Ectodermal cell (in vitro differentiated cells): Measurements from ENCODE around the gene UBA5.

ENCODE experiments used
- H3K27ac ChIP-seq: 2 replicates; pipeline ENCODE4 v1.7.0; 2013; ENCODE audit warnings: mild to moderate bottlenecking, low read depth, low read length; ENCODE audit not compliant: insufficient read depth, poor library complexity, severe bottlenecking
- H3K27me3 ChIP-seq: 2 replicates; pipeline ENCODE4 v1.7.0; 2013; ENCODE audit warnings: mild to moderate bottlenecking, low read length; ENCODE audit not compliant: insufficient read depth, control insufficient read depth, poor library complexity, severe bottlenecking
- H3K36me3 ChIP-seq: one replicate; pipeline ENCODE4 v1.7.0; 2013; ENCODE audit warnings: low read length; ENCODE audit not compliant: control insufficient read depth, insufficient read depth
- H3K4me1 ChIP-seq: one replicate; pipeline ENCODE4 v1.7.0; 2013; ENCODE audit warnings: low read length; ENCODE audit not compliant: control insufficient read depth, insufficient read depth
- H3K4me3 ChIP-seq: 2 replicates; pipeline ENCODE4 v1.7.0; 2013; ENCODE audit warnings: low read depth, low read length, control low read depth; ENCODE audit not compliant: insufficient read depth
- H3K9me3 ChIP-seq: 2 replicates; pipeline ENCODE4 v1.7.0; 2013; ENCODE audit warnings: mild to moderate bottlenecking, low read length, moderate library complexity; ENCODE audit not compliant: control insufficient read depth
- WGBS, 2 experiments: methylation state at CpG; one replicate each; pipeline ENCODE4 v1.1.7; 2013; ENCODE audit warnings: missing lambda C conversion rate in 2 of 2; 5-methylcytosine and 5-hydroxymethylcytosine counted together

The UBA5 gene

DNA sequence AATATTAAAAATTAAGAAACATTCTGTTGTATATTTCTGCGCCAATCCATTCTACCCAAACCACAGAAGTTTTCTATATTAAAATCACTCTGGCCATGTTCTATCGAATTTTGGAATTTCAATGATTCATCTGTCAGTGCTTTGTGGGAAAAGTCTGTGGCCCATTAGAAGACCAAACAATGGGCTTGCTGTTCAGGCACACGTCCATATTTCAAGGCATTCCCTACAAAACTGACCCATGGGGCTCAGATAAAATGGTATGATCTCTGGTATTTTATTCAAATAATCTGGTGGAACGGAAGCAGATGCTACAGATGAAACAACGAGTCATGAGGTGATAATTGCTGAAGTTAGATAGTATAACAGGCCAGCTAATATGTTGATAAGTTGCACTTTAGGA lies 49.6 kb downstream of the UBA5 start:
- H3K36me3 ChIP-seq: peaks cover 5% of the 10 kb centered on the region
- WGBS, 2 experiments: 95 to 97% methylated on average over 5 of the region's 5 CpGs
- no peaks in the 10 kb centered on the region for H3K9me3 ChIP-seq
- no peak overlapping the region for H3K27ac ChIP-seq
- H3K4me3 ChIP-seq: no peak overlapping the region
- H3K27me3 ChIP-seq: no peaks in the 10 kb centered on the region
- H3K4me1 ChIP-seq: no peaks in the 10 kb centered on the region

GRCh38 chr3:132710311-132710710 lies 50.2 kb downstream of the UBA5 start:
- no peaks in the 10 kb centered on the region for H3K9me3 ChIP-seq
- no peak overlapping the region for H3K4me3 ChIP-seq
- WGBS, 2 experiments: 94% methylated on average over 6 of the region's 6 CpGs
- H3K4me1 ChIP-seq: no peaks in the 10 kb centered on the region
- H3K27me3 ChIP-seq: no peaks in the 10 kb centered on the region
- no peak overlapping the region for H3K27ac ChIP-seq
- H3K36me3 ChIP-seq: peaks cover 5% of the 10 kb centered on the region

DNA sequence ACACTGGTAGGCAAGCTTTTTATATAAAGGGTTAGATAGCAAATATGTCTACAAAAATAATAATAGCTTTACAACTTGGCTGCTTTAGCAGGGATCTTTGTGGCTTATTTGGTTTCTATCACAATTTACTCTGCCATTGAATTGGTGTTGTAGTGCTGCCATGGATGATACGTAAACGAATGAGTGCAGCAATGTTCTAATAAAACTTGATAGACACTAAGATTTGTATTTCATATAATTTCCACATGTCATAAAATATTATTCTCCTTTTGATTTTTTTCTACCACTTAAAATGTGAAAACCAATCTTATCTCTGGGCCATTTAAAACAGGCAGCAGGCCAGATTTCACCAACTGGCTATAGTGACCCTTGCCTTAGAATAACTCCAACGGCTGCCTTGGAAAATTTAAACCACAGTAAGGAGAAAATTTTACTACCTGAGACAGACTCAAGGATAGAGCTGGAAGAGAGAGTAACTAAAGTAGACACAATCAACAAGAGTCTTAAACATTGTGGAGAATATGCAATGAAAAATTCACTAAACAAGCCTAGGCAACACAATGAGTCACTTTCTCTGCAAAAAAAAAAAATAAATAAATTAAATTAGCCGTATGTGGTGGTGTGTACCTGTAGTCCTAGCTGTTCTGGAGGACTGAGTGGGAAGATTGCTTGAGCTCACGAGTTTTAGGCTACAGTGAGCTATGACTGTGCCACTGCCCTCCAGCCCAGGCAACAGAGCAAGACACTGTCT lies 54.0 kb downstream of the UBA5 start:
- Histone ChIP-seq H3K9me3 (no peaks in the 10 kb centered on the region), H3K27ac (no peak overlapping the region), H3K27me3 (no peaks in the 10 kb centered on the region), H3K4me3 (no peak overlapping the region), H3K36me3 (peaks cover 5% of the 10 kb centered on the region), H3K4me1 (no peaks in the 10 kb centered on the region)
- 91 to 97% methylated on average over 3 to 5 of the region's 5 CpGs for WGBS, 2 experiments

- Histone ChIP-seq H3K36me3 (no peaks in the 10 kb centered on the region), H3K4me3 (no peak overlapping the region), H3K4me1 (peaks cover 7% of the 10 kb centered on the region), H3K27ac (no peak overlapping the region), H3K27me3 (no peaks in the 10 kb centered on the region), H3K9me3 (no peaks in the 10 kb centered on the region)
These were observed 56.2 kb downstream of the UBA5 start for GRCh38 chr3:132716372-132716771.

DNA sequence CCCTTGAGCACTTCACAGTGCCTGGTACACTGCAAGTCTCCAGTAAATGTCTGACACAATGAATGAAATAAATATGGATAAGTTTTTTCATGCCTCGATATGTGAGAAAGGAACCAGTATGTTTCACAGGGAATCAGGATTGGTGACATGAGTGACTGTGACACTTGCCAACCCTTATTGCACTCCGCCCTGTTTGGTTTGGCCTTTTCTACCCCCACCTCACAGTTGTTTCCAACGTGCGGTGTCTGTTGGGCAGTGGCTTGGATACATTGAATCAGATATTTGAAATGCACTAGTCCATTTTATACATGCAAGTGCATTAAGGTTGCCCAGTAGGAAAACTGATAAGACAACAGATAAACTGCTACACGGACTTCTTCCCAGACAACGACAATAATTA lies 60.1 kb downstream of the UBA5 start:
- Histone ChIP-seq H3K9me3 (no peaks in the 10 kb centered on the region), H3K27ac (no peak overlapping the region), H3K27me3 (no peaks in the 10 kb centered on the region), H3K4me1 (peaks cover 7% of the 10 kb centered on the region), H3K36me3 (no peaks in the 10 kb centered on the region), H3K4me3 (no peak overlapping the region)
- 87% methylated on average over 4 to 6 of the region's 6 CpGs for WGBS, 2 experiments

DNA sequence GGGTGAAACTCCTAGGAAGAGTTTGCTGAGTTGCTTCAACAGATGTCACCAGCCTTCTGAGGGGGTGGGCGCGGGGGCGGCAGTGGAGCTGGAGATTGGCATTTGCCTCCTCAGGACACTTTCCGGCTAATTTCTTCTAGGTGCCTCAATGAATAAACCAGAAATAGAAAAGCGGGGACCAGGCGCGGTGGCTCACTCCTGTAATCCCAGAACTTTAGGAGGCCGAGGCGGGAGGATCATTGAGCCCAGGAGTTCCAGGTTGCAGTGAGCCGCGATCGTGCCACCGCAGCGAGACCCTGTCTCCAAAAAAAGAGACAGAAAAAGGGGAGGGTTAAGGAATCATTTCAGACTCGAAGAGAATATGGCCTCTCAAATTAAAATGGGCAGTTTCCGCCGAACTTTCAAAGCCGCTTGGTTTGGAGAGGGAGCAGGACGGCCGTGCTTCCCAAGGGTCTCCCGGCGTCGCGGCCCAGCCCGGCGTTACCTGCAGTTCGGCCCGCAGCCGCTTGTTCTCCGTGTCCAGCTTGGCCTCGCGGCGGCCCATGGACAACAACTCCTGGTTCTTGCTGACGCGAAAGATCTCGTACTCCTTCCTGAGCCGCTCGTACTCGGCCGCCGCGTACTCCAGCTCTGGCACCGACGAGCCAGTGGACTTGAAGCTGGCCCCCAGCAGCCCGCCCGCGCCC lies 61.5 kb downstream of the UBA5 start:
- WGBS, 2 experiments: 7% methylated on average over 47 of the region's 47 CpGs

GRCh38 chr3:132722165-132723023 lies 62.3 kb downstream of the UBA5 start, which contains the start of gene NPHP3:
Gene NPHP3, minus strand, starts transcription at chr3:132722409. Its CDS starts 54 bp downstream, at chr3:132722355.
- Histone ChIP-seq H3K36me3 (no peaks in the 10 kb centered on the region), H3K9me3 (no peaks in the 10 kb centered on the region), H3K27ac (peak within 1 kb of the TSS; percentile 92), H3K4me3 (peak within 1 kb of the TSS; percentile 88), H3K4me1 (peaks cover 7% of the 10 kb centered on the region), H3K27me3 (no peaks in the 10 kb centered on the region)
- WGBS, 2 experiments: 1% methylated on average over 85 to 96 of the region's 96 CpGs

More for the DNA sequence above, 61.5 kb downstream of the UBA5 start:
- Histone ChIP-seq H3K27me3 (no peaks in the 10 kb centered on the region), H3K4me3 (peak overlapping the region; percentile 88), H3K9me3 (no peaks in the 10 kb centered on the region), H3K4me1 (peaks cover 7% of the 10 kb centered on the region), H3K27ac (peak overlapping the region; percentile 92), H3K36me3 (no peaks in the 10 kb centered on the region)

- Histone ChIP-seq H3K4me1 (peaks cover 7% of the 10 kb centered on the region), H3K27ac (no peak overlapping the region), H3K27me3 (no peaks in the 10 kb centered on the region), H3K9me3 (no peaks in the 10 kb centered on the region), H3K4me3 (peak overlapping the region; percentile 73), H3K36me3 (no peaks in the 10 kb centered on the region)
- 19% methylated on average over 19 of the region's 19 CpGs for WGBS, 2 experiments
These were observed 63.2 kb downstream of the UBA5 start for GRCh38 chr3:132723024-132723950.

- no peaks in the 10 kb centered on the region for H3K9me3 ChIP-seq
- no peak overlapping the region for H3K4me3 ChIP-seq
- no peaks in the 10 kb centered on the region for H3K27me3 ChIP-seq
- H3K36me3 ChIP-seq: no peaks in the 10 kb centered on the region
- no peaks in the 10 kb centered on the region for H3K4me1 ChIP-seq
- 53 to 80% methylated on average over 1 to 2 of the region's 2 CpGs for WGBS, 2 experiments
- H3K27ac ChIP-seq: no peak overlapping the region
These were observed 66.3 kb downstream of the UBA5 start for GRCh38 chr3:132726341-132726823.
